NCI-H128 (cell line): ENCODE results near the gene STK24.

ENCODE experiments used
- DNase-seq: peaks from one replicate; lab custom pipeline; 2025; ENCODE audit not compliant: unreplicated experiment; lab: John Stamatoyannopoulos, UW

The STK24 gene

DNA sequence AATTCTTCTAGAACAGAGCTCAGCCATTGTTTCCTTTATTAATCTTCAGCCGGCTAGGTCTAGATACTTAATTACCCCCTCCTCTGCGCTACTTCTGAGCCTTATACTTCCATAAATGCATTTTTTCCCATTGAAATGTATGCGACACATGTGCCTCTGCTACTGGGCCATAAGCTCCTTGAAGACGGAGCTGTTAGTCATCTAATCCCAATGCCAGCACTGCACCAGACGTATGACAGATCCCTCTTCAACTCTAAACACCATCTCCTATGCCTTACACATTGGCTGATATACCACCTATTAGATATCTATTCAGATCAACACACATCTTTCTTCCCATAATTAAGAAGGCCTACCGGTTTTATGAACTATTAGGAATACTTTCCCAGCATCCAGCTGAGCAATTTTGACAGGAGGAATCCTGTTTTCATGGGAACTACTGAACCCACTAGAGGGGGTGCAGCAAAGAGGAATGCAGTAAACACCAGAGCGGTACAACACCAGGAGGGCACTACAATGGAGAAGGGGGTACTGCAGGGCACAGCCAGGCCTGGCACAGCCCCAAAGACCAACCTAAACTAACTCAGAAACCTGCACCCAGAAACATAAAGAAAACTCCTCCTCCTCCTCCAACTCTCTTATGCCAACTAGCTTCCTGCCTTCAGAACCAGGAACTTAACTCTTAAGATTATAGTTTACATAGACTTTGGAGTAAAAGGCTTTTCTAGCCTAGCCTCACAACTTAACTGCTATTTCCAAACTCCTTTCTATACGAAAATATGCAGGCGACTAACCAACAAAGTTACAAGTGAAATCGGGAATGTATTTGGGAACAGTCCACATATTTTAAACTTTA is 18.7 kb downstream of the STK24 start:
- DNase-seq: no peak

GRCh38 chr13:98556968-98557631 is 19.8 kb downstream of the STK24 start:
- no peak for DNase-seq

DNA sequence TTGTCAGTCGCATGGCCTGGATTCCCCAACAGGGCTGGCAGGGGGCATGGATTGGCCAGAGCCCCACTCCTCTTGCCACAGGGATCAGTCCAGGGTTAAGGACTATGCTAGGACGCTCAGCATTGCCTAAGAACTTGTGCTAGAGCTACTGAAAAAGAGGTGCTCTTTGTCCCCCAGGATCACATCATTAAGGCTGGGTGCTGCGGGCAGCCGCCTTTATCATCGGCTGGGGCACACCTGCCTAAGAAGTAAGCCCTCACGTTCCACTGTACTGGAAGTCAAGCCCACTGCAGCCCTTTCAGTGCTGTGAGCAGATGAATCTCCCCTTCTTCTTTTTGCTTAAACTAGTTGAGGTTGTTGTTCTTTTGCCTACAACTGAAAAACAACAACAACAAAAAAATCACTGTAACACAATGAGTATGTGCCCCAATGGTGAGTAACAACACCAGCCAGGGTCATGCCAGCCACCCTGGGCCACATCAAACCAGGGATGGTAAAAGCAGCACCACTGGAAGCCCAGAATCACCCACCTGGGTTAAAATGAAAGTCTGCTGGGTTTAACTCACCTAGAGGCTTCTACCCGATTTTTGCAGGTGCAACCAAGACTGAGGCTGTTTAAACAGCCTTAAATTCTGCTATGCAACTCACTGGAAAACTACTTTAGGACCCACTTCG is 20.6 kb downstream of the STK24 start:
- DNase-seq: no peak

- no peak for DNase-seq
Observed at GRCh38 chr13:98549728-98550317, 27.1 kb downstream of the STK24 start.

DNA sequence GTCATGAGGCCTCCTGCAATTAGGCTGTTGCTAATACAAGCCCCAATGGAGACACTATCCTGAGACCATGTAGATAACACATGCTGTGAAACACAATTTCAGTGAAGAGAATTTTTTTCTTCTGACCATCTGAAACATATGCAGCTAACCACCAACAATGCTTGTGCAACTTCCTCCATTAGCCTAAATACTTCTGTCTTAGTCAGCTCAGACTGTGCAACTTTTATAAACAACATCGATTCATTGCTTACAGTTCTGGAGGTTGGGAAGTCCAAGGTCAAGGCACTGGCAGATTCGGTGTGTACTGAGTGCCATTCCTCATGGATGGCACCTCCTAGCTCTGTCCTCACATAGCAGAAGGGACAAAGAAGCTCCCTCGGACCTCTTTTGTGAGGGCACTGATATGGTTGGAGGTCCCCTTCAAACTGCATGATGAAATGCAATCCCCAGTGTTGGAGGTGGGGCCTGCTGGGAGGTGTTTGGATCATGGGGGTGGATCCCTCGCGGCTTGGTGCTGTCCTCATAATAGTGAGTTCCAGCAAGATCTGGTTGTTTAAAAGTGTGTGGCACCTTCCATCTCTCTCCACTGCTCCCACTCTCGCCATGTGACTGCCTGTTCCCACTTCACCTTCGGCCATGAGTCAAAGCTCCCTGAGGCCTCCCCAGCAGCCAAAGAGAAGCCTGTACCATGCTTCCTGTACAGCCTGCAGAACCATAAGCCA is 27.7 kb downstream of the STK24 start:
- DNase-seq: no peak

DNA sequence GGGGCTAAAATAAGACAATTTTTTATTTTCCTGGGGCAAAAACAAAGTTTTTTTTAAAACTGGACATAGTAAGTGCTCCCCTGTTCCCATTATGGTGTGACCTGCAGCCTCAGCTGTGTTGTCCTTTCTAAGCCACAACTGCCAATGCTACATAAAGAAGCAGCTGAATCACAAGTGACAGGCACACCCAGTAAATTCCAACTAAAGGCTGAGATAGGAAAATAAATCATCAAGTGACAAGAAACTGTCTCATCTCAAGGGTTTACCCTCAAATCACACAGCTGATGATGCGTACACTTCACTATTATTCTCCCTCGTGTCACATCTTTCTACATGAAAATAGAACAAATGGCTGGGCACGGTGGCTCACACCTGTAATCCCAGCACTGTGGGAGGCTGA is 28.7 kb downstream of the STK24 start:
- DNase-seq: no peak

GRCh38 chr13:98547455-98547854 is 29.5 kb downstream of the STK24 start:
- no peak for DNase-seq

DNA sequence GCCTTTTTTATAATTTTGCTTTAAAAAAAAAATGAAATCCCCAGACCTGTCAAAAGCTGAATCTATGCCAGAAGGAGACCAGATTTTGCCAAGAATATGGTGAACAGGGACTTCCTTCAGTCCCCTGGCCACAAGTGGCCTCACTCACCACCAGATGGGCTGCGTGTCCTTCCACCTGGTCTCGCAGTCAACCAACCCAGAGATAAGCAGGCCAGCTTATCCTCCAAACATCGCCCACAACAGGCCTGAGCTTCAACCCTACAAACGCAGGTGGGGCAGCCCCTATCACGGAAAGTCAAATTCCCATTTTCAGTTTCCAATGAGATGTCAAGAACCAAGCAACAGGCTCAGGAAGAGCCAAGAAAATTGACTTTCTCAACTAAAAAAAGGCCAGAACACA is 30.5 kb downstream of the STK24 start:
- DNase-seq: no peak

DNA sequence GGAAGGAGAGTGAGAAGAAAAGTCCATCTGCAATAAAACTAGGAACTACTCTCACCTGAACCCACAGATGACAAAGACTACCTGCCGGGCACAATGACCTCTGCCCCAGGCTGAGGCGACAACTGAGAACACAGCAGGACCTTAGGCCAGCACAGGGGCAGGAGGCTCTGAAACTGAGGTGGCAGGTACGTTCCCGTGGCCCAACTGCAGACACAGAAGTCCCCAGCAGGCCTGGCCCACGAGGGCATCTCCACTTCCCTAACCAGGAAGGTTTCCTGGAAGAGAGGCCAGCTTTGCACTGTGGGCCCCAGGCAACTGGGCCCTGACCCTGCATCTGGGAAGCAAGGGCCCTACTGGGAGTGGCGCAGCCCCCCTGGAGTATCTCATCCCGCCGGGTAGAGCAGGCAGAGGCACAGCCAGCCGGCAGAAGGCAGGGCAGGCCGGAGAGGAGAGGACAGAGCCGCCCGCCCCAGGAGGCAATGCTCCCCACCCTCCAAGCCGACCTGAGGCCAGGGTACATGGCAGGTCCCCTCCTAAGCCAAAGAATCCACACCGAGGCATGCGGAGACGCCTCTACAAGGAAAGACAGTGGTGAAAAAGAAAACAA is 32.7 kb downstream of the STK24 start:
- DNase-seq: no peak

GRCh38 chr13:98543378-98544103 is 33.4 kb downstream of the STK24 start:
- DNase-seq: no peak

GRCh38 chr13:98542568-98543377 is 34.1 kb downstream of the STK24 start:
- no peak for DNase-seq

DNA sequence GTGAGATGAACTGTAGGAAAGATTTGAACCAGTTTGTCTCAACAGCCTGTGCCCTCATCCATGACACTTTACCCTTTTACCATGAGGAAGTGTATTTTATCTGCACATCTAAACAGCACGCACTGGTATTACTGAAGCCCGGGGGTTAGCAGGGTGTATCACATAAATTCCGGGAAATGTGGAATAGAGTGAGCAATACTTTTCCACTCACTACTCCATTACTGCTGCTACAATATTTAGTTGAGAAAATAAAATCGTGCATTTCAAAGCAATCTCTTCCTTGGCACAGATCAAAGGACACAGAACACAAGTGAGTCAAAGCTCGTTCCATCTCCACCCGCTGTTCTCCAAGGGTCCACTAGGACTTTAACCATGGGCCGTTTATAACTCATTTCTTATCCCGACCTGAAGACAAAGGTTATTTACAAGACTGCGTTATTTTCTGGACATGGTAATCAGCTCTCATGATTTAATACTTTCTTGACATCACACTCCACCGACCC is 35.2 kb downstream of the STK24 start:
- DNase-seq: no peak

- no peak for DNase-seq
Observed at GRCh38 chr13:98541191-98541590, 35.7 kb downstream of the STK24 start.

- no peak for DNase-seq
Observed at GRCh38 chr13:98540476-98540875, 36.4 kb downstream of the STK24 start.

- DNase-seq: no peak
Observed at GRCh38 chr13:98539666-98540065, 37.2 kb downstream of the STK24 start.

GRCh38 chr13:98538876-98539275 is 38.0 kb downstream of the STK24 start:
- no peak for DNase-seq

DNA sequence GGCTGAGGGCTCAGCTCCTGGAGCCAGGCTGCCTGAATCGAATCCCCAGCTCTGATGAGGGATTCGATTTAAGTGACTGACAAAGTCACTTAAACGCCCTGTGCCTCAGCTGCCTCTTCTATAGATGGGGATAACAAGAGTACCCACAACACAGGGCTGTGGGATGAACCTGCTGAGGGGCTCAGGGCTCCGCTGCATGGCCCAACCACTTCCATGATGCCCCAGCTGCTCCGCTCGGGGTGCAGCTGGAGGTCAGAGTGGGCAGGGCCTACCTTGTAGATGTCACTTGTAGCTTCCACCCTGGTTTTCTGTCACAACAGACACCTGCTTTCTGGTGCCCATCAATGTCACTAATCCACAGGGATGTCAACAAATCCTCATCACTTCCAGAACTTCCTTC is 39.2 kb downstream of the STK24 start:
- DNase-seq: no peak

- no peak for DNase-seq
Observed at GRCh38 chr13:98537306-98537705, 39.6 kb downstream of the STK24 start.

- DNase-seq: no peak
Observed at GRCh38 chr13:98536729-98537128, 40.2 kb downstream of the STK24 start.
